Activated gamma-delta T cell treated with Interleukin-2 at 50 U/mL for 16 hours (primary cell): Measurements from ENCODE around the gene EBF3.

Source experiments
- DNase-seq: peaks from one replicate; pipeline ENCODE4 v3.0.0-alpha.2; 2020

Gene EBF3

DNA sequence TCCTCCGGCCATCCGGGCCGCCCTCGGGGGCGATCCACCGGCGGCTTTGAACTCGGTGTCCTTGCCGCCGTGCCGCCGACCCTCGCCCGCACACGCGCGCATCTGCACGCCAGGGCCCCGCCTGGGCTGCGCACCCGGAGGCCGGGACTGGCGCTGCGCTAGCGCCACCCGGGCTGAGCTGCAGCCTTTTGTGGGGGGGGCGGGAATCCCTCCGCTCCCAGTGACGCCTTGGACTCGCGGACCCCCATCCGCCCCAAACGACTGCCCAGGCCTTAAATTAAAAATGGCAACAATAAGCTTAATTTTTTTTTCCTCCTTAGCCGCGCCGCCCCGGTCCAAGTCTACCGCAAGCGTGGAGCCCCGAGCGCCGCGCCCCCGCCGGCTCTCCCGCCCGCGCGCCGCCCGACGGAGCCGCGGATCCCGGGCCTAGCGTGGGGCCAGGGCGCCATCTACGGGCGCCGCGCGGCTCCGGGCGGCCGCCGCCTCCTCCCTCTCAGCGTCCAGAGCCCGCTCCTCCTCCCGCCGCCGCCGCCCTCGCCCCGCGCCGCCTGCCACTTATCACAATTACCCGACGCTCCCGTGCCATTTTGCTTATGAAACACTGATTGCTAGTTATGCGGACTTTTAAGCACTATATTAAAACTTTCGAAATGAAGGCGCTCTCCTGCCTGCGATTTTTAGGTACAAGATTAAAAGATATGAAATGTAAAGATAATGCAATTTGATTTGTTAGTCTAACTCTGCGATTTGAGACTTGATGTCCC, 7.5 kb upstream of the EBF3 start:
- DNase-seq: no peak

- no peak for DNase-seq
These were observed 6.6 kb upstream of the EBF3 start for GRCh38 chr10:129970465-129971364.

DNA sequence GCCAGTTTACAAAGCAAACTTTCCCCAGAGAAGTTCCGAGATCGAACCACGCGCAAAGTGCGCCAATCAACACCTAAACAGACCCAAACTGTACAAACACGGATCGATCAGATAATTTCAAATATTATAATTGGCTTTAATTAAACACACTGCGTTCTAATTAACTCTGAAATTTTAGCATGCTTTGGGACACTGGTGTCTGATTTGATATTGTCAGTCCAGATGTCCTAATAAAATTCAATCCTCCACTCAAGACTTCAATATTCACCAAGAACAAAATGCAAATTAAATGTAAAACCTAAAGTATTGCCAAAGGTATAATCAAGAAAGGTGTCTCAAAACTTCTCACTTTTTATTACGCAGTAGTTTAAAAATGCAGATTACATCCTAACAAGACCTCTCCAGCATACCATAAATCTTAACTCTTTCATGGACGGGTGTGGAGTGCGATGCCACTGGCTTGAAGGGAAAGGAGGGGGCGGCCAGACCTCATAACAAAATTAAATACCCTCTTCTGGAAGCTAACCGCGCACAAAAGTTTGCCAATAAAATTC, 5.9 kb upstream of the EBF3 start:
- no peak for DNase-seq

DNA sequence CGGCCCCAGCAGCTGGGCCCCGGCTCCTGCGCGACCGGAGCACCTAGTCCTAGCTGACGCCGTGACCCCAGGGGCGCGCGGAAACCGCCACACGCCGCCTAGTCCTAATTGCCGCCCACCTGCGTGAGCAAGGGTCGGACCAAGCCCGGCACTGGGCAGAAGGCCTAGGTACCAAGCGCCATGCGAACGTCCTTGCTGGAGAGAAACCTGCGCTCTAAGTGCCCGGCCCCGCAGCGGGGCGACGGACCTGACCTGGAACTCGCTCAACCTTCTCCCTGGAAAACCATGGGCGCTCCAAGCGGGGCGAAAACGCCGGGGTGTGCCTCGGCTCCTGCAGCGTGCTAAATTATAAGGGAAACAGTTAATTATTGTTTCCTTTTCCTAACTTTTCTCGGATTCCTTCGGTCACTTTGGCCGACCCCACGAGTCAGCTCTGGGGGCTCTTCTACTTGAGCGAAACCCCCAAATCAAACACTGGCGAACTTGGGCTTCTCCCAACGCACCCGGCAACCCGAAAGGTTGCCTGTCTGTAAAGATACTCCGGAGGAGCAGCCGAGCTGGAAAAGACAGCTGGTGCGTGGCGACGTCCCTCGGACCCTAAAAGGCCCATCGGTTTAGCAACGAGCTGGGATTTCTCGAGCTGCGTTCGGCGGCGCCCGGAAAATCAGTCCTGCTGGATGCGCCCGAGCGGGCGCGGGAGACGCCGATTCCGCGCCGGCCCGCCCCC, 5.3 kb upstream of the EBF3 start:
- no peak for DNase-seq

GRCh38 chr10:129968853-129969183, 4.7 kb upstream of the EBF3 start:
- DNase-seq: no peak

DNA sequence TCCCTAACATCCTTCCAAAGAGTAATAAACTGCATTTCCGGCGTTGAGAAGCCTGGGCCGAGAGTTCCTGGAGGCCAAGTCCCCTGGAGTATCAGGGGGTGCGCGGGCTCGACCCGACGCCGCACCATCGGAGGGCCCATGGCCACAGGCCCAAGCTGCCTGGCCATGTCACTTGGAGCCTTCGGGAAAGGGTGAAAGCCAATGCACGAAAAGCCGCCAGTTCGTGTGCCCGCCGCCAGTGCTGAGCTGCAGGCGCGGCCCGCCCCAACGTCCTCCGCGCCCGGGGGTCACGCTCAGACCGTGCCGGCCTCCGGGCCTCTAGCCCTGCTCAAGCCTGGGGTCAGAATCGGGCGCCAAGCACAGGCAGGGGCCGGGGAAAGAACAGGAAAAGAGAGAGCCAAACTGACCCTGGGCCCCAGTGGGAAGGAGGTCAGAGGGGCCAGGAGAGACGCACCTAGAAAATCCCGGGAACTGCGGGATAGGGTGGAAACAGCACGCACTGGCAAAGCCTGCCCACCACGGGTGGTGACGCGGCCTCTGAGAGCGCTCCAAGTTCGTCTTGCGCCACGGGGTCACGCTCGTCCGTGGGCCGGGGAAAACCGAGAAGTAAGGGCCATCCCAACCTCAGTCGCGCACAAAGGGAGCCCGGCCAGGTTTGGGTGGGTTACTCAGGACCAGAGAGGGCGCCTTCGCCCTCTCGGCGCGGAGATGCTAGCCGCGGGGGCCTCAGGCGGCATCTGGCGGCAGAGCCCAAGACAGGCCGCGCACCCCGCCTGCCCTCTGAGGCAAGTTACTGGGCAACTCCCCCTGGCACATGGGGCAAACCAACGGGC, 4.2 kb upstream of the EBF3 start:
- no peak for DNase-seq

GRCh38 chr10:129967579-129968019, 3.5 kb upstream of the EBF3 start:
- no peak for DNase-seq

- no peak for DNase-seq
These were observed 3.0 kb upstream of the EBF3 start for GRCh38 chr10:129966889-129967578.

GRCh38 chr10:129966370-129966888, 2.4 kb upstream of the EBF3 start:
- DNase-seq: no peak

GRCh38 chr10:129965959-129966358, 1.9 kb upstream of the EBF3 start:
- no peak for DNase-seq

GRCh38 chr10:129965425-129965808, 1.3 kb upstream of the EBF3 start:
- DNase-seq: no peak

- DNase-seq: no peak
These were observed 744 bp upstream of the EBF3 start for GRCh38 chr10:129964611-129965424.

DNA sequence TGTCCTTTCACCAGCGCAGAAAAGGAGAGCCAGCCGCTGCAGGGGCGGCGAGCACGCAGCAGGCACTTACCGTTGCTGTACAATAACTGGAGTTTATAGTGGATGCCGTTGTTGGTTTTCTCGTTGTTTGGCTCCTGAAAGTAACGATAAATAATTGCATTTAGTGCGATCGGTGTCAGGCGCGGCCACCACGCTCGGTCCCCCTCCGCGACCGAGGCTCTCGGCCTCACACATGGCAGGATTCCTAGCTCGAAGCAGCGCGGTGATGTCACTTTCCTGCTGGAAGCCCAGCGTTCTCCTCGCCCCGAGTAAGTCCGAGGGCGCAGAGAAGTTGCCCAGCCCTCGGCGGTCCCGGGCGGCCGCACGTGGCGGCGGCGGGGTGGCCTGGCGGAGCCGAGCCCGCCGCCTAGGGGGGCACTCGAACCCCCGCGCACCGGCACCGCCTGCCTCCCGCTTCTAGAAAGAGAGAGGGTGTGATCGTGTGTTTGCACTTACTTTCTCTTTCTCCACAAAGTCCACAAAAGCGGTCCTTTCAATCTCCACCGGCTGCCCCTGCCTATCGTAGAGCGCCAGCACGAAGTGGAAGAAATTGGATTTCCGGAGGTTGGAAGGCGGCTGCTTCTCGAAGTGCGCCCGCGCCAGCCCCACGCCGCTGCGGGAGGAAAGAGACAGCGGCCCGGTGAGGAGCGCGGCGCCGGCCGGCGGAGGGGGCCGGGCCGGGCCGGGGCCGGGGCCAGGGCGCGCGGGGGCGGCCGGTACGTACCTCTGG, 1.0 kb downstream of the EBF3 start:
- DNase-seq: no peak

- no peak for DNase-seq
These were observed 1.8 kb downstream of the EBF3 start for GRCh38 chr10:129962031-129962871.

DNA sequence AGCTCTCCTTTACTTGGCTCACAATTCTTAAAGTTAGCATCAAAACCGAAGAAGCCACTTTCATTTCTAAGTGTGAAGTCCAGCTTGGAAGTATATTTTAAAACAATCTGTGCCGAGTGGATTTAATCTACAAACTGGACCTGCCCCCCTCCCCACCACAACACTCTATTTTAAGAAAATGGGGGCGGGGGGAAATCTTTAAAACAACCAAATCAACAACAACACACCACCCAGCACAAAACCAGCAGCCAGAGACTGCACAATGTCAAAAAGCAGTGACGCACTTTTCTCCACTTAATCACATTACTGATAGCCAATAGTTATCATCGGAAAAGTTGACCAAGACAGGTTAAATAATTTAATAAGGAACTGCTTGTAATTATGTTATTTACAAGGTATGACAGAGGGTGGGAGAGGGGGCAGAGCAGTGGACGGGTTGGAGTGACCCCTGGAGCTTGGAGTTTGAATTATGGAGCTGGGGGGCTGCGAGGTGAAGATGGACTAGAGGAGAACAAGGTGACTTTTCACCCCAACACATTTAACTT, 2.8 kb downstream of the EBF3 start:
- DNase-seq: no peak

DNA sequence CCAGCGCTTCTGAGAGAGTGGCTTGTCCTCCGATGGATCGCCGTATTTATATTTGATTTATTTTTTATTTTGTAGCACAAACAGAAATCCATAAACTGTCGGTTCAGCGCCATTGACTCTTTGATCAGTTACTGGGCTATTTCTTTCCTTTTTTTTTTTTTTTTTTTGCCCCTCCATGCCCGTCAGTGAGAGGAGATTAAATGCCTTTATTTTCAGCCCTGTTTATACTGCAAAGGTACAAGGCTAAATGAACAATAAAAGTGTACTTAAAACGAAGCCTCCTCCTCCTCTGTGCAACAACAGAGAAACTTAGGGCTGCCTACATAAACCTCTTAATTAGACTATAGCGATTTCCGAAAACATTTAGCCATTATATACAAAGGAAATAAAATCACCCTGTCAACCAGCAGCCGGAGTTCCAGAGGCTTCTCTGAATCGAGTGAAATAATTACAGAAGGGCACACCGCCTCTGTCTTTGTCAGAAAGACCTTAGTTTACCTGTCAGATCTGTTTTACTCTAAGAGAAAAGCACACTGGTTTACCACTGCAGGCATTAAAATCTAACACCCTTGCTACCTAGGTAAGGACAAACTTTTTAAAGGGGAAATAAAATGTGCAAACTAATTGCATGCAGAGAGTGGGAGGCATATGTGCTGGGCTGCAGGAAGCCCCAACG, 3.5 kb downstream of the EBF3 start:
- no peak for DNase-seq

DNA sequence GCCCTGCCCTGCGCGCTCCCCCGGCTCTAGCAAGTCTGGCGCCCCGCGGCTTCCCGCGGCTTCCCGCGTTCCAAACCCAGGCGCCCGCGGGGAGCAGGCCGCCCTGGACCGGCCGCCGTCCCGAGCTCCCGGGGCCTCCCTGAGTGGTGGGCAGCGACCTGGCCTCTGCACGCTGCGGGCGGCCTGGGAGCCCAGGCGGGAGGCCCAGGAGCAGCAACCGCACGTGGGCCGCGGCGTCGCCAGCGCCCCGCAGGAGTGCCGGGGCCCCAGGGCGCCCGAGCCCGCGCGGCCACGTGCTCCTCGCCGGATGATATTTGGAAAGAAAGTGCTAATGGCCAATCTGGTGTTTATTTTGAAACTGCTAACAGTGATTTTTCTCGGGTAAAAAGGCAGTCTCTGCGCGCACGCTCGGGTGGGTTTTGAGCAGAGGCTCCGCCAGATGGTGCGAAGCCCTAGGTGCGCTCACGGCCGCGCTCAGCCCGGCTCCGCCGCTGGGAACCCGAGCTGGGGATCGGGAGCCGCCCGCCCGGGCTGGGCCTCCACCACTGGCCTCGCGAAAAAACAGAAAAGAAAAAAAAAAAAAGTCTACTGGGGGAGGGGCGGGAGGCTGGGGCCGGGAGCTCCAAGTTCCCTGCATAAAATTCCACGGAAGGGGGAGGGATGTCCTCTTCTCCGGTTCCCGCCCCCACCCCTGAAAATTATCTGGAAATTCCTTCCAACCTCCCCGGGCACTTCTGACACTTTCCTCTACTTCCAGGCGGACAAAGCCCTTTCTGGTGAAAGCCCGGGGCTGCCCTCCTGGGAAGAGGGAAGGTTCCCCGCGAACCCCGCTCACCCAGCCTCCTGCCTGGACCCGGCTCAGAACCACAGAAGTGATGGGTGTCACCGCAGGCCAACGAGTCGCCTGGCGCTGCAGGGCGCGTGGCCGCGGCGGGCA, 4.3 kb downstream of the EBF3 start:
- DNase-seq: no peak
